Neutrophil (primary cell): ENCODE results near the gene TSHZ2.

Experiments used
- H3K27ac ChIP-seq: fragments of 200-600 bp; sonication (generic); 2 replicates; pipeline ENCODE4 v1.5.1; 2016; ENCODE audit warnings: mild to moderate bottlenecking, moderate library complexity
- H3K27me3 ChIP-seq: fragments of 200-600 bp; sonication (generic); 2 replicates; pipeline ENCODE4 v1.6.0; 2016; ENCODE audit warnings: mild to moderate bottlenecking
- H3K36me3 ChIP-seq: fragments of 200-600 bp; sonication (generic); 2 replicates; pipeline ENCODE4 v1.5.1; 2017
- H3K4me1 ChIP-seq, 2 experiments: fragments of 200-600 bp in 1 of 2; sonication (generic) in 1 of 2; 1 replicate in 1 of 2; 2 replicates in 1 of 2; pipeline versions ENCODE4 v1.5.1 to v1.6.1; 2013 to 2016; ENCODE audit warnings: low read depth in 1 of 2, low read length in 1 of 2, mild to moderate bottlenecking in 1 of 2, moderate library complexity in 1 of 2; ENCODE audit not compliant: control insufficient read depth in 1 of 2, insufficient read depth in 1 of 2
- H3K4me3 ChIP-seq, 2 experiments: fragments of 200-600 bp in 1 of 2; sonication (generic) in 1 of 2; 1 replicate in 1 of 2; 2 replicates in 1 of 2; pipeline ENCODE4 v1.5.1; 2013 to 2016; ENCODE audit warnings: low read depth in 1 of 2, low read length in 1 of 2, mild to moderate bottlenecking in 1 of 2, moderate library complexity in 1 of 2
- H3K9me3 ChIP-seq: fragments of 200-600 bp; sonication (generic); 2 replicates; pipeline ENCODE4 v1.5.1; 2016
- CTCF ChIP-seq: fragments of 200-600 bp; sonication (generic); IDR thresholded peaks from 2 replicates; pipeline ENCODE4 v1.5.1; 2016; ENCODE audit warnings: antibody characterized with exemption

Gene TSHZ2

GRCh38 chr20:52984451-52984810 is 12.3 kb downstream of the TSHZ2 start:
- H3K4me3 ChIP-seq = no peak overlapping the region
- no peak for TF ChIP-seq CTCF
- no peak overlapping the region for H3K27ac ChIP-seq
- H3K4me1 ChIP-seq = no peaks in the 10 kb centered on the region
- no peaks in the 10 kb centered on the region for H3K9me3 ChIP-seq
- H3K27me3 ChIP-seq = peaks cover 9% of the 10 kb centered on the region
- H3K36me3 ChIP-seq = no peaks in the 10 kb centered on the region

GRCh38 chr20:52985687-52986086 is 13.5 kb downstream of the TSHZ2 start:
- TF ChIP-seq CTCF = no peak
- no peaks in the 10 kb centered on the region for H3K4me1 ChIP-seq
- no peak overlapping the region for H3K4me3 ChIP-seq
- H3K27me3 ChIP-seq = peaks cover 9% of the 10 kb centered on the region
- H3K9me3 ChIP-seq = no peaks in the 10 kb centered on the region
- H3K27ac ChIP-seq = no peak overlapping the region
- H3K36me3 ChIP-seq = no peaks in the 10 kb centered on the region

GRCh38 chr20:52987295-52987694 is 15.1 kb downstream of the TSHZ2 start:
- H3K36me3 ChIP-seq = no peaks in the 10 kb centered on the region
- no peaks in the 10 kb centered on the region for H3K4me1 ChIP-seq
- H3K9me3 ChIP-seq = no peaks in the 10 kb centered on the region
- H3K27me3 ChIP-seq = peaks cover 9% of the 10 kb centered on the region
- H3K27ac ChIP-seq = no peak overlapping the region
- H3K4me3 ChIP-seq = no peak overlapping the region
- TF ChIP-seq CTCF = no peak

GRCh38 chr20:52991830-52992229 is 19.7 kb downstream of the TSHZ2 start:
- no peak overlapping the region for H3K27ac ChIP-seq
- TF ChIP-seq CTCF = no peak
- no peaks in the 10 kb centered on the region for H3K4me1 ChIP-seq
- no peaks in the 10 kb centered on the region for H3K36me3 ChIP-seq
- H3K4me3 ChIP-seq = no peak overlapping the region
- no peaks in the 10 kb centered on the region for H3K9me3 ChIP-seq
- no peaks in the 10 kb centered on the region for H3K27me3 ChIP-seq

- H3K27ac ChIP-seq = no peak overlapping the region
- H3K9me3 ChIP-seq = no peaks in the 10 kb centered on the region
- no peaks in the 10 kb centered on the region for H3K36me3 ChIP-seq
- H3K4me3 ChIP-seq = no peak overlapping the region
- H3K4me1 ChIP-seq = no peaks in the 10 kb centered on the region
- no peaks in the 10 kb centered on the region for H3K27me3 ChIP-seq
- TF ChIP-seq CTCF = no peak
Measured at GRCh38 chr20:52992632-52993031, 20.5 kb downstream of the TSHZ2 start.

GRCh38 chr20:52993076-52993475 is 20.9 kb downstream of the TSHZ2 start:
- Histone ChIP-seq H3K4me3 (no peak overlapping the region), H3K27ac (no peak overlapping the region), H3K27me3 (no peaks in the 10 kb centered on the region), H3K9me3 (no peaks in the 10 kb centered on the region), H3K4me1 (no peaks in the 10 kb centered on the region), H3K36me3 (no peaks in the 10 kb centered on the region)
- TF ChIP-seq CTCF = no peak
